ENCODE measurements around the gene UBXN2A. TPM values are rescaled to one million over a fixed set of nuclear protein-coding genes. Genes with fewer than 3 reads are reported as not detected.

UBXN2A gene
- total and polyA plus RNA-seq, 3 donors from 2014 or later: 9.4 to 18.4 (median 11.9) TPM

GRCh38 chr2:23915327-23915726 is 24.9 kb upstream of the UBXN2A start:
- intact Hi-C loops (cut with DNase I; ENCODE audit: low total_unique reads): no loop called here
- DNase-seq: no peak
- TF ChIP-seq CTCF (IDR thresholded peaks at IDR 0.05) (no peak), POLR2A (IDR thresholded peaks at IDR 0.05) (no peak)
- Histone ChIP-seq H3K36me3 (ENCODE audit: low read depth, missing control alignments) (no peaks in the 10 kb centered on the region), H3K4me3 (no peak overlapping the region), H3K4me1 (no peaks in the 10 kb centered on the region), H3K9me3 (no peaks in the 10 kb centered on the region), H3K27ac (no peak overlapping the region), H3K27me3 (no peaks in the 10 kb centered on the region)
- WGBS, 2 donors: 93 to 98% methylated on average over 7 of the region's 7 CpGs

- no peaks in the 10 kb centered on the region for H3K36me3 ChIP-seq (ENCODE audit: low read depth, missing control alignments)
- H3K4me3 ChIP-seq: no peak overlapping the region
- no peaks in the 10 kb centered on the region for H3K9me3 ChIP-seq
- no peak for DNase-seq
- 84 to 91% methylated on average over 3 of the region's 3 CpGs for WGBS, 2 donors
- no peak overlapping the region for H3K27ac ChIP-seq
- no peak for TF ChIP-seq POLR2A (IDR thresholded peaks at IDR 0.05)
- no peak for TF ChIP-seq CTCF (IDR thresholded peaks at IDR 0.05)
- H3K27me3 ChIP-seq: no peaks in the 10 kb centered on the region
- intact Hi-C loops (cut with DNase I; ENCODE audit: low total_unique reads): no loop called here
- no peaks in the 10 kb centered on the region for H3K4me1 ChIP-seq
Measured at GRCh38 chr2:23916727-23917405, 23.4 kb upstream of the UBXN2A start.

- Histone ChIP-seq H3K4me1 (no peaks in the 10 kb centered on the region), H3K27ac (no peak overlapping the region), H3K4me3 (no peak overlapping the region), H3K36me3 (ENCODE audit: low read depth, missing control alignments) (no peaks in the 10 kb centered on the region), H3K9me3 (no peaks in the 10 kb centered on the region), H3K27me3 (no peaks in the 10 kb centered on the region)
- no peak for TF ChIP-seq CTCF (IDR thresholded peaks at IDR 0.05)
- TF ChIP-seq POLR2A (IDR thresholded peaks at IDR 0.05): no peak
- no peak for DNase-seq
- intact Hi-C loops (cut with DNase I; ENCODE audit: low total_unique reads): no loop called here
- WGBS, 2 donors: 87 to 94% methylated on average over 8 of the region's 8 CpGs
Measured at GRCh38 chr2:23918837-23919489, 21.3 kb upstream of the UBXN2A start.

- H3K9me3 ChIP-seq: no peaks in the 10 kb centered on the region
- peaks cover 13% of the 10 kb centered on the region for H3K4me1 ChIP-seq
- H3K27me3 ChIP-seq: no peaks in the 10 kb centered on the region
- H3K36me3 ChIP-seq (ENCODE audit: low read depth, missing control alignments): no peaks in the 10 kb centered on the region
- intact Hi-C loops (cut with DNase I; ENCODE audit: low total_unique reads): loop anchor here (5.0 kb wide), 1 partner anchor 153 kb away; the partner anchor contains the start of gene SF3B6
- H3K27ac ChIP-seq: peak overlapping the region in 1 of 2 donors; percentile 15
- TF ChIP-seq CTCF (IDR thresholded peaks at IDR 0.05) (no peak), POLR2A (IDR thresholded peaks at IDR 0.05) (no peak)
- H3K4me3 ChIP-seq: no peak overlapping the region
- DNase-seq: no peak
- 17 to 20% methylated on average over 7 of the region's 7 CpGs for WGBS, 2 donors
Measured at GRCh38 chr2:23924589-23925359, 15.5 kb upstream of the UBXN2A start.
